MM.1S (cell line): ENCODE results near the gene SCN4A.
A peak's percentile ranks its signal among the peaks of the same experiment; 100 is the strongest.

Experiments
- DNase-seq: peaks from one replicate; pipeline ENCODE4 v3.0.0-alpha.2; 2015
- H2AFZ ChIP-seq: fragments of 300-600 bp; sonication (generic); 2 replicates; pipeline ENCODE4 v1.6.0; 2016; ENCODE audit warnings: antibody characterized with exemption, low read length
- H3F3A ChIP-seq: fragments of 300-600 bp; sonication (generic); 2 replicates; pipeline ENCODE4 v1.6.1; 2016; ENCODE audit warnings: mild to moderate bottlenecking, antibody characterized with exemption, low read length, moderate library complexity, mixed read lengths; ENCODE audit not compliant: insufficient read depth
- H3K27ac ChIP-seq: fragments of 300-600 bp; sonication (generic); 2 replicates; pipeline ENCODE4 v1.5.1; 2016; ENCODE audit warnings: mild to moderate bottlenecking, low read length
- H3K27me3 ChIP-seq: fragments of 300-600 bp; sonication (generic); replicated peaks from 2 replicates; pipeline ENCODE4 v1.6.0; 2016; ENCODE audit warnings: low read length; ENCODE audit not compliant: insufficient read depth
- H3K36me3 ChIP-seq: fragments of 300-600 bp; sonication (generic); replicated peaks from 2 replicates; pipeline ENCODE4 v1.6.1; 2016; ENCODE audit warnings: mild to moderate bottlenecking, low read length, mixed read lengths; ENCODE audit not compliant: insufficient read depth
- H3K4me1 ChIP-seq: fragments of 300-600 bp; sonication (generic); 2 replicates; pipeline ENCODE4 v1.6.1; 2016; ENCODE audit warnings: low read length, mixed read lengths
- H3K4me2 ChIP-seq: fragments of 300-600 bp; sonication (generic); 2 replicates; pipeline ENCODE4 v1.6.0; 2016; ENCODE audit warnings: low read depth, low read length
- H3K4me3 ChIP-seq: fragments of 300-600 bp; sonication (generic); 2 replicates; pipeline ENCODE4 v1.5.1; 2016; ENCODE audit warnings: low read length, mixed read lengths
- H3K79me2 ChIP-seq: fragments of 300-600 bp; sonication (generic); 2 replicates; pipeline ENCODE4 v1.6.1; 2016; ENCODE audit warnings: mixed run types, low read length, mixed read lengths
- H3K9ac ChIP-seq: fragments of 300-600 bp; sonication (generic); 2 replicates; pipeline ENCODE4 v1.6.1; 2016; ENCODE audit warnings: low read length, mixed read lengths
- H3K9me2 ChIP-seq: fragments of 300-600 bp; sonication (generic); replicated peaks from 2 replicates; pipeline ENCODE4 v1.6.1; 2016; ENCODE audit warnings: mild to moderate bottlenecking, low read length, mixed read lengths; ENCODE audit not compliant: insufficient read depth
- H3K9me3 ChIP-seq: fragments of 300-600 bp; sonication (generic); replicated peaks from 2 replicates; pipeline ENCODE4 v1.6.1; 2016; ENCODE audit warnings: mild to moderate bottlenecking, low read length, mixed read lengths; ENCODE audit not compliant: insufficient read depth
- H4K20me1 ChIP-seq: fragments of 300-600 bp; sonication (generic); 2 replicates; pipeline ENCODE4 v1.6.1; 2016; ENCODE audit warnings: mild to moderate bottlenecking, low read length, moderate library complexity, mixed read lengths; ENCODE audit not compliant: insufficient read depth
- CTCF ChIP-seq: fragments of 300-600 bp; sonication (generic); IDR thresholded peaks from 2 replicates; pipeline ENCODE4 v1.5.1; 2016; ENCODE audit warnings: antibody characterized with exemption, low read length, mixed read lengths
- EZH2 ChIP-seq: fragments of 300-600 bp; sonication (generic); optimal IDR thresholded peaks from 2 replicates; pipeline ENCODE3; 2017; ENCODE audit warnings: low read depth, mild to moderate bottlenecking, antibody characterized with exemption, low read length, mixed read lengths
- EZH2phosphoT487 ChIP-seq: fragments of 300-600 bp; sonication (generic); IDR thresholded peaks from 2 replicates; pipeline ENCODE4 v1.6.1; 2018; ENCODE audit warnings: antibody characterized with exemption, low read length

Gene SCN4A

GRCh38 chr17:63945784-63946439 is 26.8 kb downstream of the SCN4A start:
- Histone ChIP-seq H3K4me2 (no peak overlapping the region), H3F3A (no peaks in the 10 kb centered on the region), H3K79me2 (no peaks in the 10 kb centered on the region), H4K20me1 (no peaks in the 10 kb centered on the region), H3K36me3 (no peaks in the 10 kb centered on the region), H3K9me3 (no peaks in the 10 kb centered on the region), H3K4me1 (peaks cover 3% of the 10 kb centered on the region), H3K4me3 (no peak overlapping the region), H3K27me3 (peaks cover 14% of the 10 kb centered on the region; the same call in 1 of the 2 replicates), H2AFZ (no peak overlapping the region), H3K27ac (no peak overlapping the region), H3K9ac (no peak overlapping the region), H3K9me2 (no peaks in the 10 kb centered on the region)
- TF ChIP-seq EZH2phosphoT487 (no peak), CTCF (no peak), EZH2 (no peak)
- no peak for DNase-seq

- no peak overlapping the region for H2AFZ ChIP-seq
- DNase-seq: no peak
- no peaks in the 10 kb centered on the region for H3K36me3 ChIP-seq
- H3K27me3 ChIP-seq: peaks cover 14% of the 10 kb centered on the region; the same call in 1 of the 2 replicates
- H3K4me3 ChIP-seq: no peak overlapping the region
- peaks cover 3% of the 10 kb centered on the region for H3K4me1 ChIP-seq
- H4K20me1 ChIP-seq: no peaks in the 10 kb centered on the region
- TF ChIP-seq EZH2 (no peak), EZH2phosphoT487 (no peak), CTCF (no peak)
- H3K9me2 ChIP-seq: no peaks in the 10 kb centered on the region
- no peaks in the 10 kb centered on the region for H3F3A ChIP-seq
- no peaks in the 10 kb centered on the region for H3K9me3 ChIP-seq
- H3K9ac ChIP-seq: no peak overlapping the region
- H3K27ac ChIP-seq: no peak overlapping the region
- H3K79me2 ChIP-seq: no peaks in the 10 kb centered on the region
- H3K4me2 ChIP-seq: no peak overlapping the region
Measured at GRCh38 chr17:63944736-63945499, 27.8 kb downstream of the SCN4A start.

- Histone ChIP-seq H3K9ac (no peak overlapping the region), H3K4me1 (peaks cover 3% of the 10 kb centered on the region), H3K4me3 (no peak overlapping the region), H3K27ac (no peak overlapping the region), H3K4me2 (no peak overlapping the region), H3F3A (no peaks in the 10 kb centered on the region), H4K20me1 (no peaks in the 10 kb centered on the region), H3K9me3 (no peaks in the 10 kb centered on the region), H3K27me3 (peaks cover 14% of the 10 kb centered on the region; the same call in 1 of the 2 replicates), H3K36me3 (no peaks in the 10 kb centered on the region), H2AFZ (no peak overlapping the region), H3K79me2 (no peaks in the 10 kb centered on the region), H3K9me2 (no peaks in the 10 kb centered on the region)
- no peak for DNase-seq
- TF ChIP-seq EZH2 (no peak), CTCF (peak; percentile 15; the same call in 1 of the 2 replicates)
Measured at GRCh38 chr17:63943745-63944144, 29.0 kb downstream of the SCN4A start.
